ENCODE results near the gene PLLP. TPM values are rescaled to one million over a fixed set of nuclear protein-coding genes. Genes with fewer than 3 reads are reported as not detected.

The PLLP gene
- total RNA-seq, 1 donor from 2014 or later = 0.30 TPM

GRCh38 chr16:57299009-57299718 is 14.7 kb upstream of the PLLP start:
- DNase-seq (ENCODE audit: extremely low spot score, unreplicated experiment) = no peak
- Mint-ChIP-seq H3K9me3 (ENCODE audit: unreplicated experiment) (no peaks in the 10 kb centered on the region), H3K4me3 (ENCODE audit: unreplicated experiment) (no peak overlapping the region), H3K4me1 (ENCODE audit: unreplicated experiment) (peaks cover 6% of the 10 kb centered on the region), H3K27ac (ENCODE audit: unreplicated experiment) (no peak overlapping the region), H3K36me3 (ENCODE audit: unreplicated experiment) (no peaks in the 10 kb centered on the region), H3K27me3 (ENCODE audit: unreplicated experiment) (peaks cover 3% of the 10 kb centered on the region)
- TF ChIP-seq, protein P1, sequence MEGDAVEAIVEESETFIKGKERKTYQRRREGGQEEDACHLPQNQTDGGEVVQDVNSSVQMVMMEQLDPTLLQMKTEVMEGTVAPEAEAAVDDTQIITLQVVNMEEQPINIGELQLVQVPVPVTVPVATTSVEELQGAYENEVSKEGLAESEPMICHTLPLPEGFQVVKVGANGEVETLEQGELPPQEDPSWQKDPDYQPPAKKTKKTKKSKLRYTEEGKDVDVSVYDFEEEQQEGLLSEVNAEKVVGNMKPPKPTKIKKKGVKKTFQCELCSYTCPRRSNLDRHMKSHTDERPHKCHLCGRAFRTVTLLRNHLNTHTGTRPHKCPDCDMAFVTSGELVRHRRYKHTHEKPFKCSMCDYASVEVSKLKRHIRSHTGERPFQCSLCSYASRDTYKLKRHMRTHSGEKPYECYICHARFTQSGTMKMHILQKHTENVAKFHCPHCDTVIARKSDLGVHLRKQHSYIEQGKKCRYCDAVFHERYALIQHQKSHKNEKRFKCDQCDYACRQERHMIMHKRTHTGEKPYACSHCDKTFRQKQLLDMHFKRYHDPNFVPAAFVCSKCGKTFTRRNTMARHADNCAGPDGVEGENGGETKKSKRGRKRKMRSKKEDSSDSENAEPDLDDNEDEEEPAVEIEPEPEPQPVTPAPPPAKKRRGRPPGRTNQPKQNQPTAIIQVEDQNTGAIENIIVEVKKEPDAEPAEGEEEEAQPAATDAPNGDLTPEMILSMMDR (IDR thresholded peaks at IDR 0.05) = no peak

GRCh38 chr16:57297856-57298255 is 13.4 kb upstream of the PLLP start:
- DNase-seq (ENCODE audit: extremely low spot score, unreplicated experiment) = no peak
- Mint-ChIP-seq H3K36me3 (ENCODE audit: unreplicated experiment) (no peaks in the 10 kb centered on the region), H3K27ac (ENCODE audit: unreplicated experiment) (peak overlapping the region; percentile 34), H3K9me3 (ENCODE audit: unreplicated experiment) (no peaks in the 10 kb centered on the region), H3K4me1 (ENCODE audit: unreplicated experiment) (peaks cover 2% of the 10 kb centered on the region), H3K27me3 (ENCODE audit: unreplicated experiment) (peaks cover 3% of the 10 kb centered on the region), H3K4me3 (ENCODE audit: unreplicated experiment) (peak overlapping the region; percentile 26)
- TF ChIP-seq, protein P1 (IDR thresholded peaks at IDR 0.05) = no peak

- Mint-ChIP-seq H3K27ac (ENCODE audit: unreplicated experiment) (no peak overlapping the region), H3K4me1 (ENCODE audit: unreplicated experiment) (peaks cover 3% of the 10 kb centered on the region), H3K27me3 (ENCODE audit: unreplicated experiment) (no peaks in the 10 kb centered on the region), H3K4me3 (ENCODE audit: unreplicated experiment) (no peak overlapping the region), H3K9me3 (ENCODE audit: unreplicated experiment) (no peaks in the 10 kb centered on the region), H3K36me3 (ENCODE audit: unreplicated experiment) (no peaks in the 10 kb centered on the region)
- TF ChIP-seq, protein P1 (IDR thresholded peaks at IDR 0.05) = no peak
- DNase-seq (ENCODE audit: extremely low spot score, unreplicated experiment) = no peak
These were observed 5.2 kb upstream of the PLLP start for GRCh38 chr16:57289391-57290257.

DNA sequence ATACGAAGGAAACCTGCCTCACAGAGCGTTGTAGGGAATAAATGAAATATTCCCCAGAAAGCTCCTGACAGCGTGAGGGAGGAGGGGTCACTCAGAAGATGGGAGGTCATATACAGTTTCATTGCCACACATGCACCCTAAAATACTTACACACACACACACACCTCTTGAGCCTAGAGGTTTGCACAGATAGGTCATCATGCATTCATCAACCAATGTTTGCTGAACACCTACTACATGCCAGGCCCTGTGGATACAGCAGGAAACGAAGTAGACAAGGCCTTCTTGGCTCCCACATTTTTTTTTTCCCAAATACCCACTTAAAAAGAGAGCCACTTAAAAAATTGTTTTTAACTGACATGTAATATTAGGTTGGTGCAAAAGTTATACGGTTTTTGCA is 907 bp upstream of the PLLP start:
- Mint-ChIP-seq H3K4me3 (ENCODE audit: unreplicated experiment) (peak overlapping the region; percentile 65), H3K9me3 (ENCODE audit: unreplicated experiment) (no peaks in the 10 kb centered on the region), H3K27me3 (ENCODE audit: unreplicated experiment) (peaks cover 3% of the 10 kb centered on the region), H3K36me3 (ENCODE audit: unreplicated experiment) (no peaks in the 10 kb centered on the region), H3K4me1 (ENCODE audit: unreplicated experiment) (peaks cover 12% of the 10 kb centered on the region), H3K27ac (ENCODE audit: unreplicated experiment) (no peak overlapping the region)
- DNase-seq (ENCODE audit: extremely low spot score, unreplicated experiment) = no peak
- TF ChIP-seq, protein P1 (IDR thresholded peaks at IDR 0.05) = no peak

DNA sequence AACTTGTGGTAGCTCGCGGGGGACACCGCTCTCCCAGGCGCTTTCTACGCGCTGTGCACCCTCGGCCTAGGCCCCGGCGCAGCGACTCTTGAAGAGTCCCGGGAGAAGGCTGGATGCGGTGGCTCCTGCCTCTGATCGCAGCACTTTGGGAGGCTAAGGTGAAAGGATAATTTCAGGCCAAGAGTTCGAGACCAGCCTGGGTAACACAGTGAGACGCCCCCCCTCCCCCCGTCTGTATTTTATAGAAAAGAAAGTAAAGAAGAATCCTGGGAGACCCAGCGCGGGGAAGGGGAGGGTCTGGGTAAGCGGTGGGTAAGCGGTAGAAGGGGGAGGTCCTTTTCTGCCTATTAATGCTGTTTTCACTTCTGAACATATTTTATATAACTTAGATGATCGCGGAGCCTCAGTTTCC is 486 bp upstream of the PLLP start:
- H3K27me3 Mint-ChIP-seq (ENCODE audit: unreplicated experiment) = peaks cover 3% of the 10 kb centered on the region
- H3K4me3 Mint-ChIP-seq (ENCODE audit: unreplicated experiment) = peak overlapping the region; percentile 65
- H3K27ac Mint-ChIP-seq (ENCODE audit: unreplicated experiment) = no peak overlapping the region
- H3K36me3 Mint-ChIP-seq (ENCODE audit: unreplicated experiment) = no peaks in the 10 kb centered on the region
- no peaks in the 10 kb centered on the region for H3K9me3 Mint-ChIP-seq (ENCODE audit: unreplicated experiment)
- peaks cover 12% of the 10 kb centered on the region for H3K4me1 Mint-ChIP-seq (ENCODE audit: unreplicated experiment)
- DNase-seq (ENCODE audit: extremely low spot score, unreplicated experiment) = no peak
- TF ChIP-seq, protein P1 (IDR thresholded peaks at IDR 0.05) = no peak
